ENCODE results near the gene KIAA1549.

DNA sequence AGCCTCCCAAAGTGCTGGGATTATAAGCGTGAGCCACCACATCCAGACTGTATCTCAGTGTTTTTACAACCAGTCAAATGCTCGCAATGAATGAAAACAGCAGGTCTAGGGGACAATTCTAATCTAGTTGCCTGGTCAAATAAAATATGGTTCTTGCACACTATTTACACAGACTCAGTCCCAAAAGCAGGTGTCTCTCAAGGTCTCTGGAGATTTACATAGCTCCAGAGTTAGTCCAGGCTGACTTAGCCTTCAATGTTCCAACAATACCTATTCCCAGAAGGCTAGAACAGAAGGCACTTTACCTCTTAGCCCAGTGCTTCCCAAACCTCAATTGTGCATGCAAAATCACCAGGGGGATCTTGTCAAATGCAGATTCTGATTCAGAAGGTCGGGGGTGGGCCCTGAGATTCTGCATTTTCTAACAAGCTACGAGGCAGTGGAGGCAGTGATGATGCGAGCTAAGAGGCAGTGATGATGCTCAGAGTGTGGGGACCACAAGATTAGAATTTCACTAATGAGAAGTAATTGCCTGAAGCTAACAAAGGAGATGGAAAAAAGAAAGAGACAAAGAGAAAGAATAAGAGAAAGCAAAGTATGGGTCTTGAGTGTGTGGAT is 6.4 kb downstream of the KIAA1549 start:
- TF ChIP-seq ZBTB33 (IDR thresholded peaks at IDR 0.05), result no peak
- no peak for TF ChIP-seq GABPA (IDR thresholded peaks at IDR 0.05 in 1 of 2, conservative IDR thresholded peaks at IDR 0.05 in 1 of 2)
- TF ChIP-seq, protein P1, sequence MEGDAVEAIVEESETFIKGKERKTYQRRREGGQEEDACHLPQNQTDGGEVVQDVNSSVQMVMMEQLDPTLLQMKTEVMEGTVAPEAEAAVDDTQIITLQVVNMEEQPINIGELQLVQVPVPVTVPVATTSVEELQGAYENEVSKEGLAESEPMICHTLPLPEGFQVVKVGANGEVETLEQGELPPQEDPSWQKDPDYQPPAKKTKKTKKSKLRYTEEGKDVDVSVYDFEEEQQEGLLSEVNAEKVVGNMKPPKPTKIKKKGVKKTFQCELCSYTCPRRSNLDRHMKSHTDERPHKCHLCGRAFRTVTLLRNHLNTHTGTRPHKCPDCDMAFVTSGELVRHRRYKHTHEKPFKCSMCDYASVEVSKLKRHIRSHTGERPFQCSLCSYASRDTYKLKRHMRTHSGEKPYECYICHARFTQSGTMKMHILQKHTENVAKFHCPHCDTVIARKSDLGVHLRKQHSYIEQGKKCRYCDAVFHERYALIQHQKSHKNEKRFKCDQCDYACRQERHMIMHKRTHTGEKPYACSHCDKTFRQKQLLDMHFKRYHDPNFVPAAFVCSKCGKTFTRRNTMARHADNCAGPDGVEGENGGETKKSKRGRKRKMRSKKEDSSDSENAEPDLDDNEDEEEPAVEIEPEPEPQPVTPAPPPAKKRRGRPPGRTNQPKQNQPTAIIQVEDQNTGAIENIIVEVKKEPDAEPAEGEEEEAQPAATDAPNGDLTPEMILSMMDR (IDR thresholded peaks at IDR 0.05; ENCODE audit: low read depth, low read length, missing input control), result no peak
- TF ChIP-seq YY1 (IDR thresholded peaks at IDR 0.05), result no peak
- TF ChIP-seq RAD21 (IDR thresholded peaks at IDR 0.05), result no peak
- no peak for TF ChIP-seq SP1 (IDR thresholded peaks at IDR 0.05)
- no peak for TF ChIP-seq FOXA1 (IDR thresholded peaks at IDR 0.05)
- TF ChIP-seq FOXA2 (IDR thresholded peaks at IDR 0.05), result no peak
- TF ChIP-seq, protein P2, sequence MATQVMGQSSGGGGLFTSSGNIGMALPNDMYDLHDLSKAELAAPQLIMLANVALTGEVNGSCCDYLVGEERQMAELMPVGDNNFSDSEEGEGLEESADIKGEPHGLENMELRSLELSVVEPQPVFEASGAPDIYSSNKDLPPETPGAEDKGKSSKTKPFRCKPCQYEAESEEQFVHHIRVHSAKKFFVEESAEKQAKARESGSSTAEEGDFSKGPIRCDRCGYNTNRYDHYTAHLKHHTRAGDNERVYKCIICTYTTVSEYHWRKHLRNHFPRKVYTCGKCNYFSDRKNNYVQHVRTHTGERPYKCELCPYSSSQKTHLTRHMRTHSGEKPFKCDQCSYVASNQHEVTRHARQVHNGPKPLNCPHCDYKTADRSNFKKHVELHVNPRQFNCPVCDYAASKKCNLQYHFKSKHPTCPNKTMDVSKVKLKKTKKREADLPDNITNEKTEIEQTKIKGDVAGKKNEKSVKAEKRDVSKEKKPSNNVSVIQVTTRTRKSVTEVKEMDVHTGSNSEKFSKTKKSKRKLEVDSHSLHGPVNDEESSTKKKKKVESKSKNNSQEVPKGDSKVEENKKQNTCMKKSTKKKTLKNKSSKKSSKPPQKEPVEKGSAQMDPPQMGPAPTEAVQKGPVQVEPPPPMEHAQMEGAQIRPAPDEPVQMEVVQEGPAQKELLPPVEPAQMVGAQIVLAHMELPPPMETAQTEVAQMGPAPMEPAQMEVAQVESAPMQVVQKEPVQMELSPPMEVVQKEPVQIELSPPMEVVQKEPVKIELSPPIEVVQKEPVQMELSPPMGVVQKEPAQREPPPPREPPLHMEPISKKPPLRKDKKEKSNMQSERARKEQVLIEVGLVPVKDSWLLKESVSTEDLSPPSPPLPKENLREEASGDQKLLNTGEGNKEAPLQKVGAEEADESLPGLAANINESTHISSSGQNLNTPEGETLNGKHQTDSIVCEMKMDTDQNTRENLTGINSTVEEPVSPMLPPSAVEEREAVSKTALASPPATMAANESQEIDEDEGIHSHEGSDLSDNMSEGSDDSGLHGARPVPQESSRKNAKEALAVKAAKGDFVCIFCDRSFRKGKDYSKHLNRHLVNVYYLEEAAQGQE (IDR thresholded peaks at IDR 0.05), result no peak
- no peak for TF ChIP-seq HNF4A (conservative IDR thresholded peaks at IDR 0.05)
